HEK293 (cell line): ENCODE measurements around the gene ROBO1.

ENCODE experiments used
- CTCF ChIA-PET: fragments of 350-600 bp; formaldehyde crosslinking; extraction: SDS; loops from one replicate; lab custom pipeline; 2021; ENCODE audit warnings: antibody characterized with exemption; lab: Yijun Ruan, JAX
- POLR2A ChIA-PET: fragments of 300-600 bp; formaldehyde crosslinking; extraction: SDS; loops from one replicate; lab custom pipeline; 2020; ENCODE audit warnings: antibody characterized with exemption, inconsistent platforms; lab: Yijun Ruan, JAX
- H3K27ac ChIP-seq: fragments of 200-500 bp; sonication (Bioruptor generic); 2 replicates; pipeline ENCODE4 v1.5.1; 2014; ENCODE audit warnings: low read depth, low read length, control low read depth, inconsistent platforms; ENCODE audit errors: extremely low read depth
- H3K36me3 ChIP-seq, 2 experiments: fragments of 200-500 bp in 1 of 2; sonication (Bioruptor generic) in 1 of 2; 1 replicate in 1 of 2; 2 replicates in 1 of 2; pipeline ENCODE4 v1.5.1; 2014 to 2017; ENCODE audit warnings: inconsistent platforms in 2 of 2, low read length in 2 of 2; ENCODE audit not compliant: control insufficient read depth in 2 of 2, insufficient read depth in 1 of 2
- H3K4me1 ChIP-seq: fragments of 200-500 bp; sonication (Bioruptor generic); 2 replicates; pipeline ENCODE4 v1.5.1; 2014; ENCODE audit warnings: mild to moderate bottlenecking, low read length, inconsistent platforms; ENCODE audit not compliant: control insufficient read depth, insufficient read depth
- H3K4me3 ChIP-seq: 2 replicates; pipeline ENCODE4 v1.5.1; 2011; ENCODE audit warnings: low read depth, mild to moderate bottlenecking, control low read depth, low read length, moderate library complexity
- H3K9me3 ChIP-seq: fragments of 200-500 bp; sonication (Bioruptor generic); 2 replicates; pipeline ENCODE4 v1.5.1; 2014; ENCODE audit warnings: low read depth, low read length, inconsistent platforms; ENCODE audit not compliant: control insufficient read depth, insufficient read depth
- GLI4 ChIP-seq: fragments of 450-650 bp; formaldehyde crosslinking; IDR thresholded peaks from 2 replicates; pipeline ENCODE4 v1.5.1; 2016; ENCODE audit warnings: missing biosample characterization, missing genetic modification characterization
- GLIS1 ChIP-seq: fragments of 450-650 bp; formaldehyde crosslinking; IDR thresholded peaks from 2 replicates; pipeline ENCODE4 v1.5.1; 2016; ENCODE audit warnings: missing biosample characterization, missing genetic modification characterization
- HOXC10 ChIP-seq: sonication (generic); formaldehyde crosslinking; IDR thresholded peaks from 2 replicates; pipeline ENCODE4 v1.8.1; 2023; ENCODE audit warnings: mild to moderate bottlenecking, missing genetic modification reagents
- MYNN ChIP-seq: fragments of 450-650 bp; formaldehyde crosslinking; IDR thresholded peaks from 2 replicates; pipeline ENCODE4 v1.5.1; 2016; ENCODE audit warnings: missing biosample characterization, missing genetic modification characterization, borderline replicate concordance
- SETDB1 ChIP-seq: IDR thresholded peaks from one replicate; pipeline ENCODE4 v1.6.1; 2017; ENCODE audit warnings: mild to moderate bottlenecking, low read length, moderate library complexity, mixed read lengths; ENCODE audit not compliant: insufficient read length
- ZFP37 ChIP-seq: fragments of 450-650 bp; formaldehyde crosslinking; IDR thresholded peaks from 2 replicates; pipeline ENCODE4 v1.5.1; 2016; ENCODE audit warnings: missing biosample characterization, missing genetic modification characterization
- ZNF114 ChIP-seq: fragments of 450-650 bp; formaldehyde crosslinking; IDR thresholded peaks from 2 replicates; pipeline ENCODE4 v1.5.0; 2017; ENCODE audit warnings: missing biosample characterization, missing genetic modification characterization
- ZNF133 ChIP-seq: fragments of 450-650 bp; formaldehyde crosslinking; IDR thresholded peaks from 2 replicates; pipeline ENCODE4 v1.5.1; 2016; ENCODE audit warnings: missing biosample characterization, missing genetic modification characterization
- ZNF23 ChIP-seq: fragments of 450-650 bp; formaldehyde crosslinking; IDR thresholded peaks from 2 replicates; pipeline ENCODE4 v1.5.1; 2016; ENCODE audit warnings: missing biosample characterization, missing genetic modification characterization, borderline replicate concordance
- ZNF274 ChIP-seq, 2 experiments: fragments of 200-500 bp in 1 of 2; fragments of 450-650 bp in 1 of 2; sonication (Bioruptor generic) in 1 of 2; formaldehyde crosslinking in 1 of 2; IDR thresholded peaks; 2 replicates each; pipeline versions ENCODE4 v1.5.1 to v1.6.1; 2014 to 2016; ENCODE audit warnings: borderline replicate concordance in 1 of 2, inconsistent platforms in 1 of 2, low read length in 1 of 2, missing biosample characterization in 1 of 2, missing genetic modification characterization in 1 of 2
- ZNF341 ChIP-seq: fragments of 450-650 bp; formaldehyde crosslinking; IDR thresholded peaks from 2 replicates; pipeline ENCODE4; 2016; ENCODE audit warnings: low read depth, missing biosample characterization, missing genetic modification characterization
- ZNF48 ChIP-seq: fragments of 450-650 bp; formaldehyde crosslinking; IDR thresholded peaks from 2 replicates; pipeline ENCODE4 v1.5.1; 2016; ENCODE audit warnings: missing biosample characterization, missing genetic modification characterization
- ZNF529 ChIP-seq: fragments of 450-650 bp; formaldehyde crosslinking; IDR thresholded peaks from 2 replicates; pipeline ENCODE4 v1.5.1; 2017; ENCODE audit warnings: missing genetic modification characterization, missing biosample characterization; ENCODE audit not compliant: insufficient replicate concordance
- ZNF544 ChIP-seq: fragments of 450-650 bp; formaldehyde crosslinking; IDR thresholded peaks from 2 replicates; pipeline ENCODE4 v1.5.0; 2017; ENCODE audit warnings: missing biosample characterization, missing genetic modification characterization
- ZNF623 ChIP-seq: fragments of 450-650 bp; formaldehyde crosslinking; IDR thresholded peaks from 2 replicates; pipeline ENCODE4 v1.5.1; 2016; ENCODE audit warnings: missing biosample characterization, missing genetic modification characterization
- ZNF654 ChIP-seq: fragments of 450-650 bp; formaldehyde crosslinking; IDR thresholded peaks from 2 replicates; pipeline ENCODE4 v1.5.1; 2016; ENCODE audit warnings: low read depth, missing biosample characterization, missing genetic modification characterization
- ZNF792 ChIP-seq: fragments of 450-650 bp; formaldehyde crosslinking; IDR thresholded peaks from 2 replicates; pipeline ENCODE4 v1.5.1; 2016; ENCODE audit warnings: missing biosample characterization, missing genetic modification characterization
- TF ChIP-seq, protein P1 (sequence below): fragments of 450-650 bp; formaldehyde crosslinking; IDR thresholded peaks from 2 replicates; pipeline ENCODE4 v1.5.1; 2016; ENCODE audit warnings: missing biosample characterization, missing genetic modification characterization
- TF ChIP-seq, protein P2 (sequence below): fragments of 450-650 bp; formaldehyde crosslinking; IDR thresholded peaks from 2 replicates; pipeline ENCODE4 v1.5.1; 2016; ENCODE audit warnings: missing biosample characterization, missing genetic modification characterization
- TF ChIP-seq, protein P3 (sequence below): fragments of 450-650 bp; formaldehyde crosslinking; IDR thresholded peaks from 2 replicates; pipeline ENCODE4 v1.5.1; 2016; ENCODE audit warnings: missing biosample characterization, missing genetic modification characterization
- TF ChIP-seq, protein P4 (sequence below): fragments of 450-650 bp; formaldehyde crosslinking; IDR thresholded peaks from 2 replicates; pipeline ENCODE4 v1.5.1; 2016; ENCODE audit warnings: missing biosample characterization, missing genetic modification characterization

The ROBO1 gene

DNA sequence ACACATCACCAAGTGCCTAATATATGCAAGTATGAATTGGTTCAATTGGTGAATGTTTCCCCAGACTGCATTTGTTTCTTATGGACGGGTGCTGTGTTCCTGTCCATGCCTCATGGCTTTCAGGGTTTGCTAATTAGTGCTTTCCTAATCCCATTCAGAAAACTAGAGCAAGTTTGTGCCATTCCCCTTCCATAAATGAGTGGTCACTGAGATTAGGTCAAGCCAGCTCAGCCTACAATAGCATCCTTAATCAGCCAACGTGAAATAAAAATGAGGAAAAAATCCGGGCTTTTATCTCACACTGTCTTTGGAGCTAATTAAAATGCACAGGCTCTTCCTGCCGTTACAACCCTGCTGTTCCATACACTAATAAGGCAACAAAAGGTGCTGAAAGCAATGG is 788.8 kb downstream of the ROBO1 start:
- Histone ChIP-seq H3K36me3 (no peaks in the 10 kb centered on the region), H3K4me1 (peaks cover 13% of the 10 kb centered on the region), H3K9me3 (no peaks in the 10 kb centered on the region), H3K27ac (no peak overlapping the region), H3K4me3 (no peak overlapping the region)
- POLR2A ChIA-PET: interaction anchor here (1.1 kb wide), 1 partner anchor 40 kb away, joined by 3 read pairs; no protein-coding TSS in a partner anchor
- CTCF ChIA-PET: interaction anchor here (2.8 kb wide), 1 partner anchor 9 kb away, joined by 10 read pairs; no protein-coding TSS in a partner anchor
- TF ChIP-seq, protein P1, sequence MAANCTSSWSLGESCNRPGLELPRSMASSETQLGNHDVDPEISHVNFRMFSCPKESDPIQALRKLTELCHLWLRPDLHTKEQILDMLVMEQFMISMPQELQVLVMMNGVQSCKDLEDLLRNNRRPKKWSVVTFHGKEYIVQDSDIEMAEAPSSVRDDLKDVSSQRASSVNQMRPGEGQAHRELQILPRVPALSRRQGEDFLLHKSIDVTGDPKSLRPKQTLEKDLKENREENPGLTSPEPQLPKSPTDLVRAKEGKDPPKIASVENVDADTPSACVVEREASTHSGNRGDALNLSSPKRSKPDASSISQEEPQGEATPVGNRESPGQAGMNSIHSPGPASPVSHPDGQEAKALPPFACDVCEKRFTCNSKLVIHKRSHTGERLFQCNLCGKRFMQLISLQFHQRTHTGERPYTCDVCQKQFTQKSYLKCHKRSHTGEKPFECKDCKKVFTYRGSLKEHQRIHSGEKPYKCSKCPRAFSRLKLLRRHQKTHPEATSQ (tag by site-specific recombination): no peak
- TF ChIP-seq ZNF341 (tag by site-specific recombination): peak; percentile 80

GRCh38 chr3:78978037-78978436 is 789.8 kb downstream of the ROBO1 start:
- ChIA-PET POLR2A (no interaction called here), CTCF (interaction anchor here (1.0 to 2.8 kb wide), 4 partner anchors 10 to 316 kb away, joined by 3 to 10 read pairs (median 3); no protein-coding TSS in a partner anchor)
- Histone ChIP-seq H3K9me3 (no peaks in the 10 kb centered on the region), H3K36me3 (no peaks in the 10 kb centered on the region)
- TF ChIP-seq ZNF544 (tag by site-specific recombination): no peak
- peak; percentile 52 for TF ChIP-seq ZNF654 (tag by site-specific recombination)
- TF ChIP-seq, all 188 proteins: peak for 1
- H3K4me1 ChIP-seq: peaks cover 13% of the 10 kb centered on the region
- no peak overlapping the region for H3K27ac ChIP-seq
- no peak overlapping the region for H3K4me3 ChIP-seq

GRCh38 chr3:78977073-78977472 is 790.7 kb downstream of the ROBO1 start:
- H3K27ac ChIP-seq: no peak overlapping the region
- no peaks in the 10 kb centered on the region for H3K9me3 ChIP-seq
- no peak for TF ChIP-seq ZNF792 (tag by site-specific recombination)
- TF ChIP-seq ZFP37 (tag by site-specific recombination): no peak
- no peak for TF ChIP-seq ZNF654 (tag by site-specific recombination)
- TF ChIP-seq ZNF623: no peak
- no peak for TF ChIP-seq ZNF274 (IDR thresholded peaks at IDR 0.05; ENCODE audit: low read length)
- no peak for TF ChIP-seq ZNF274 (tag by site-specific recombination; IDR thresholded peaks at IDR 0.05; ENCODE audit: borderline replicate concordance)
- TF ChIP-seq ZNF23 (tag by site-specific recombination): no peak
- no peak for TF ChIP-seq ZNF114
- TF ChIP-seq ZNF133: no peak
- TF ChIP-seq GLI4: no peak
- H3K36me3 ChIP-seq: no peaks in the 10 kb centered on the region
- POLR2A ChIA-PET: no interaction called here
- H3K4me3 ChIP-seq: no peak overlapping the region
- peaks cover 13% of the 10 kb centered on the region for H3K4me1 ChIP-seq
- CTCF ChIA-PET: interaction anchor here (1.4 to 2.8 kb wide), 3 partner anchors 11 to 315 kb away, joined by 3 to 10 read pairs (median 3); no protein-coding TSS in a partner anchor

GRCh38 chr3:78976200-78976599 is 791.6 kb downstream of the ROBO1 start:
- CTCF ChIA-PET: interaction anchor here (0.8 kb wide), 1 partner anchor 115 kb away, joined by 3 read pairs; no protein-coding TSS in a partner anchor
- Histone ChIP-seq H3K36me3 (no peaks in the 10 kb centered on the region), H3K27ac (no peak overlapping the region), H3K9me3 (no peaks in the 10 kb centered on the region), H3K4me1 (peaks cover 13% of the 10 kb centered on the region), H3K4me3 (no peak overlapping the region)
- POLR2A ChIA-PET: no interaction called here
- TF ChIP-seq, protein P2, sequence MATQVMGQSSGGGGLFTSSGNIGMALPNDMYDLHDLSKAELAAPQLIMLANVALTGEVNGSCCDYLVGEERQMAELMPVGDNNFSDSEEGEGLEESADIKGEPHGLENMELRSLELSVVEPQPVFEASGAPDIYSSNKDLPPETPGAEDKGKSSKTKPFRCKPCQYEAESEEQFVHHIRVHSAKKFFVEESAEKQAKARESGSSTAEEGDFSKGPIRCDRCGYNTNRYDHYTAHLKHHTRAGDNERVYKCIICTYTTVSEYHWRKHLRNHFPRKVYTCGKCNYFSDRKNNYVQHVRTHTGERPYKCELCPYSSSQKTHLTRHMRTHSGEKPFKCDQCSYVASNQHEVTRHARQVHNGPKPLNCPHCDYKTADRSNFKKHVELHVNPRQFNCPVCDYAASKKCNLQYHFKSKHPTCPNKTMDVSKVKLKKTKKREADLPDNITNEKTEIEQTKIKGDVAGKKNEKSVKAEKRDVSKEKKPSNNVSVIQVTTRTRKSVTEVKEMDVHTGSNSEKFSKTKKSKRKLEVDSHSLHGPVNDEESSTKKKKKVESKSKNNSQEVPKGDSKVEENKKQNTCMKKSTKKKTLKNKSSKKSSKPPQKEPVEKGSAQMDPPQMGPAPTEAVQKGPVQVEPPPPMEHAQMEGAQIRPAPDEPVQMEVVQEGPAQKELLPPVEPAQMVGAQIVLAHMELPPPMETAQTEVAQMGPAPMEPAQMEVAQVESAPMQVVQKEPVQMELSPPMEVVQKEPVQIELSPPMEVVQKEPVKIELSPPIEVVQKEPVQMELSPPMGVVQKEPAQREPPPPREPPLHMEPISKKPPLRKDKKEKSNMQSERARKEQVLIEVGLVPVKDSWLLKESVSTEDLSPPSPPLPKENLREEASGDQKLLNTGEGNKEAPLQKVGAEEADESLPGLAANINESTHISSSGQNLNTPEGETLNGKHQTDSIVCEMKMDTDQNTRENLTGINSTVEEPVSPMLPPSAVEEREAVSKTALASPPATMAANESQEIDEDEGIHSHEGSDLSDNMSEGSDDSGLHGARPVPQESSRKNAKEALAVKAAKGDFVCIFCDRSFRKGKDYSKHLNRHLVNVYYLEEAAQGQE (tag by site-specific recombination): no peak
- no peak for TF ChIP-seq SETDB1
- no peak for TF ChIP-seq ZNF341 (tag by site-specific recombination)
- TF ChIP-seq ZNF48 (tag by site-specific recombination): no peak
- TF ChIP-seq, protein P3, sequence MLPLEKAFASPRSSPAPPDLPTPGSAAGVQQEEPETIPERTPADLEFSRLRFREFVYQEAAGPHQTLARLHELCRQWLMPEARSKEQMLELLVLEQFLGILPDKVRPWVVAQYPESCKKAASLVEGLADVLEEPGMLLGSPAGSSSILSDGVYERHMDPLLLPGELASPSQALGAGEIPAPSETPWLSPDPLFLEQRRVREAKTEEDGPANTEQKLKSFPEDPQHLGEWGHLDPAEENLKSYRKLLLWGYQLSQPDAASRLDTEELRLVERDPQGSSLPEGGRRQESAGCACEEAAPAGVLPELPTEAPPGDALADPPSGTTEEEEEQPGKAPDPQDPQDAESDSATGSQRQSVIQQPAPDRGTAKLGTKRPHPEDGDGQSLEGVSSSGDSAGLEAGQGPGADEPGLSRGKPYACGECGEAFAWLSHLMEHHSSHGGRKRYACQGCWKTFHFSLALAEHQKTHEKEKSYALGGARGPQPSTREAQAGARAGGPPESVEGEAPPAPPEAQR: no peak
- no peak for TF ChIP-seq GLIS1 (tag by site-specific recombination)
- no peak for TF ChIP-seq ZNF529 (tag by site-specific recombination)
- no peak for TF ChIP-seq MYNN (tag by site-specific recombination)
- TF ChIP-seq, protein P4, sequence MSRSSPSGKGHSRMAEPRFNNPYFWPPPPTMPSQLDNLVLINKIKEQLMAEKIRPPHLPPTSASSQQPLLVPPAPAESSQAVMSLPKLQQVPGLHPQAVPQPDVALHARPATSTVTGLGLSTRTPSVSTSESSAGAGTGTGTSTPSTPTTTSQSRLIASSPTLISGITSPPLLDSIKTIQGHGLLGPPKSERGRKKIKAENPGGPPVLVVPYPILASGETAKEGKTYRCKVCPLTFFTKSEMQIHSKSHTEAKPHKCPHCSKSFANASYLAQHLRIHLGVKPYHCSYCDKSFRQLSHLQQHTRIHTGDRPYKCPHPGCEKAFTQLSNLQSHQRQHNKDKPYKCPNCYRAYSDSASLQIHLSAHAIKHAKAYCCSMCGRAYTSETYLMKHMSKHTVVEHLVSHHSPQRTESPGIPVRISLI (tag by site-specific recombination): no peak
- TF ChIP-seq HOXC10 (CRISPR knock-in tag): no peak
